Muscle of leg (tissue), 11 donors: ENCODE results near the gene BFAR. TPM values are rescaled to one million over a fixed set of nuclear protein-coding genes. Genes with fewer than 3 reads are reported as not detected.
"Not testable (repeated sequence)": the region's sequence is repeated elsewhere in the genome, so short reads cannot be mapped to it uniquely, and the experiment has no call there.

Source experiments
- DNase-seq: peaks from one replicate; pipeline ENCODE4 v3.0.0; 2013
- H3K27ac ChIP-seq: one replicate; pipeline ENCODE4 v1.5.1; 2013; ENCODE audit warnings: mild to moderate bottlenecking, low read length, control low read depth
- H3K27me3 ChIP-seq: one replicate; pipeline ENCODE4 v1.6.1; 2013; ENCODE audit warnings: low read length; ENCODE audit not compliant: control insufficient read depth, insufficient read depth
- H3K36me3 ChIP-seq: one replicate; pipeline ENCODE4 v1.6.1; 2013; ENCODE audit warnings: low read length; ENCODE audit not compliant: control insufficient read depth, insufficient read depth
- H3K4me1 ChIP-seq: one replicate; pipeline ENCODE4 v1.6.1; 2013; ENCODE audit warnings: low read length; ENCODE audit not compliant: control insufficient read depth, insufficient read depth
- H3K4me3 ChIP-seq: one replicate; pipeline ENCODE4 v1.5.1; 2013; ENCODE audit warnings: low read length, control low read depth
- H3K9me3 ChIP-seq: replicated peaks from 2 replicates; pipeline ENCODE4 v1.6.1; 2013; ENCODE audit warnings: low read depth, low read length; ENCODE audit not compliant: control insufficient read depth
- WGBS: methylation state at CpG from one replicate; pipeline ENCODE4 v1.1.5; 2013; ENCODE audit warnings: missing lambda C conversion rate; ENCODE audit not compliant: insufficient coverage; 5-methylcytosine and 5-hydroxymethylcytosine counted together
- polyA plus RNA-seq, 8 donors: library from polyadenylated mRNA; unstranded; fragments of 120-200 nt; gene quantifications; one replicate each; pipeline versions ENCODE4 v1.2.1 to v1.2.3, GENCODE V29; 2013; ENCODE audit warnings: inconsistent platforms in 1 of 8, low replicate concordance in 1 of 8; ENCODE audit not compliant: insufficient read length in 8 of 8, insufficient read depth in 1 of 8
- total RNA-seq: library from RNA; stranded (reverse); fragments of 120-200 nt; gene quantifications from one replicate; pipeline ENCODE4 v1.2.4, GENCODE V29; 2013

The BFAR gene
- total and polyA plus RNA-seq, 9 donors: 42.3 to 60.0 (median 50.3) TPM

- peaks cover 50% of the 10 kb centered on the region for H3K36me3 ChIP-seq
- no CpG with 5 or more reads among the region's 2 CpGs for WGBS
- H3K27ac ChIP-seq: no peak overlapping the region
These were observed 25.3 kb downstream of the BFAR start for GRCh38 chr16:14658063-14658462.

GRCh38 chr16:14667347-14668266 is 34.9 kb downstream of the BFAR start:
- DNase-seq: no peak
- H3K27ac ChIP-seq: no peak overlapping the region
- no peaks in the 10 kb centered on the region for H3K9me3 ChIP-seq
- no peaks in the 10 kb centered on the region for H3K27me3 ChIP-seq
- no peaks in the 10 kb centered on the region for H3K4me1 ChIP-seq
- peaks cover 52% of the 10 kb centered on the region for H3K36me3 ChIP-seq
- no peak overlapping the region for H3K4me3 ChIP-seq
- WGBS: 91% methylated on average over 8 of the region's 16 CpGs

More at GRCh38 chr16:14658063-14658462, 25.3 kb downstream of the BFAR start:
- H3K4me1 ChIP-seq: no peaks in the 10 kb centered on the region
- no peaks in the 10 kb centered on the region for H3K9me3 ChIP-seq
- H3K27me3 ChIP-seq: no peaks in the 10 kb centered on the region
- no peak for DNase-seq
- H3K4me3 ChIP-seq: no peak overlapping the region

- no CpG with 5 or more reads among the region's 7 CpGs for WGBS
These were observed 35.9 kb downstream of the BFAR start for GRCh38 chr16:14668556-14669223.

DNA sequence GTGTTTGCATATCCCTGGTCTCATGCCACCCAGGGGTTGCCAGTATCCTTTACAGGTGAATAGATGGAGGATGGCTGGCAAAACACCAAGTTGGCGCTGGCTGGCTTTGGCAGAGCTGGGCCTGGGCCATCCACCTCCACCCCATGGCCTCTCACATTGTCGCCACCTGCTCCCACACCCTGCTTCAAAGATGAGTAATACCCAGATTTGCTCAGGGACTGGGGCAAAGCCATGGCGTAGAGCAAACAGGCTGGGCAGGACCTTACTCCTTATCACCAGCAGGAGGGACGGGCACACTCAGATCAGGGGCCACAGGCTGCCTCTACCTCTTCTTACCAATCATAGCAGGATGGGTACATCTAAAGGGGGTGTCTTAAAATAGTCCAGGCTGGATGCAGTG is 37.0 kb downstream of the BFAR start:
- DNase-seq: no peak
- WGBS: 100% methylated on average over 2 of the region's 4 CpGs
- peaks cover 36% of the 10 kb centered on the region for H3K36me3 ChIP-seq
- H3K9me3 ChIP-seq: no peaks in the 10 kb centered on the region
- no peak overlapping the region for H3K4me3 ChIP-seq
- no peaks in the 10 kb centered on the region for H3K4me1 ChIP-seq
- no peak overlapping the region for H3K27ac ChIP-seq
- no peaks in the 10 kb centered on the region for H3K27me3 ChIP-seq

More at GRCh38 chr16:14668556-14669223, 35.9 kb downstream of the BFAR start:
- H3K4me1 ChIP-seq: no peaks in the 10 kb centered on the region
- H3K27ac ChIP-seq: no peak overlapping the region
- no peak overlapping the region for H3K4me3 ChIP-seq
- H3K27me3 ChIP-seq: no peaks in the 10 kb centered on the region
- H3K36me3 ChIP-seq: peaks cover 46% of the 10 kb centered on the region
- H3K9me3 ChIP-seq: no peaks in the 10 kb centered on the region
- no peak for DNase-seq

GRCh38 chr16:14672403-14672971 is 39.7 kb downstream of the BFAR start:
- no peaks in the 10 kb centered on the region for H3K4me1 ChIP-seq
- no peak for DNase-seq
- H3K9me3 ChIP-seq: no peaks in the 10 kb centered on the region
- WGBS: 66% methylated on average over 4 of the region's 7 CpGs
- H3K27ac ChIP-seq: no peak overlapping the region
- H3K27me3 ChIP-seq: no peaks in the 10 kb centered on the region
- no peak overlapping the region for H3K4me3 ChIP-seq
- peaks cover 9% of the 10 kb centered on the region for H3K36me3 ChIP-seq

DNA sequence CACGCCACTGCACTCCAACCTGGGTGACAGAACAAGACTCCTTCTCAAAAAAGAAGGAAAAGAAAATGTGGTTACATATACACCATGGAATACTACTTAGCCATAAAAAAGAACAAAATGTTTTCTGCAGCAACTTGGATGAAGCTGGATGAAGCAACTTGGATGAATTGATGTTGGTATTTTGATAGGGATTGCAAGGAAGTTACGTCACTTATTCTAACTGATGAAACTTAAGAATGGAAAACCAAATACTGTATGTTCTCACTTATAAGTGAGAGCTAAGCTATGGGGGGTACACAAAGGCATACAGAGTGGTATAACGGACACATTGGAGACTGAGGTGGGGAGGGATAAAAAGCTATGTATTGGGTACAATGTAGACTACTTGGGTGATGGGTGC is 43.9 kb downstream of the BFAR start:
- Histone ChIP-seq H3K27me3 (no peaks in the 10 kb centered on the region), H3K9me3 (no peaks in the 10 kb centered on the region), H3K4me1 (no peaks in the 10 kb centered on the region), H3K4me3 (no peak overlapping the region), H3K36me3 (no peaks in the 10 kb centered on the region), H3K27ac (no peak overlapping the region)
- WGBS: no CpG with 5 or more reads among the region's 3 CpGs
- DNase-seq: no peak

DNA sequence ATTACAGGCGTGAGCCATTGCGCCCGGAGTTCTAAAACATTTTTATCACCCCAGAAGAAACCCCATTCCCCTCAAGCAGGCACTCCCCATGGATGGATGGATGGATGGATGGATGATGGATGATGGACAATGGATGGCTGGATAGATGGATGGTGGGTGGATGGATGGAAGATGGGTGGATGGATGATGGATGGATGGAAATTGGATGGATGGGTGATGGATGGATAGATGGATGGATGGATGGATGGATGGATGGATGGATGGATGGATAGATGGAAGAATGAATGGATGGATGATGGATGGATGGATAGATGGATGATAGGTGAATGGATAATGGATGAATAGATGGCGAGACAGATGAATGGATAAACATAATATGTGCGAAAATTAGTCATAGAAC is 44.9 kb downstream of the BFAR start:
- WGBS: 71% methylated on average over 1 of the region's 5 CpGs
- no peaks in the 10 kb centered on the region for H3K36me3 ChIP-seq
- H3K9me3 ChIP-seq: no peaks in the 10 kb centered on the region

GRCh38 chr16:14678748-14679497 is 46.2 kb downstream of the BFAR start:
- Histone ChIP-seq H3K27me3 (no peaks in the 10 kb centered on the region), H3K36me3 (no peaks in the 10 kb centered on the region), H3K4me3 (no peak overlapping the region), H3K27ac (no peak overlapping the region), H3K9me3 (no peaks in the 10 kb centered on the region), H3K4me1 (no peaks in the 10 kb centered on the region)
- WGBS: 68% methylated on average over 9 of the region's 11 CpGs
- DNase-seq: no peak

More for the DNA sequence above, 44.9 kb downstream of the BFAR start:
- DNase-seq: no peak
- no peak overlapping the region for H3K4me3 ChIP-seq
- no peak overlapping the region for H3K27ac ChIP-seq
- no peaks in the 10 kb centered on the region for H3K4me1 ChIP-seq
- no peaks in the 10 kb centered on the region for H3K27me3 ChIP-seq

- 72% methylated on average over 3 of the region's 7 CpGs for WGBS
- not testable (repeated sequence) for H3K4me3 ChIP-seq, DNase-seq, H3K27ac ChIP-seq, H3K27me3 ChIP-seq, H3K4me1 ChIP-seq, H3K36me3 ChIP-seq, H3K9me3 ChIP-seq
These were observed 47.6 kb downstream of the BFAR start for GRCh38 chr16:14680396-14680795.
